ENCODE data around the gene SPAG6. TPM values are rescaled to one million over a fixed set of nuclear protein-coding genes. Genes with fewer than 3 reads are reported as not detected.

Gene SPAG6
- total RNA-seq, 4 donors from 2014 or later: 0.29 to 3.9 (median 0.49) TPM; not detected in 1

GRCh38 chr10:22333167-22333974 is 11.9 kb upstream of the SPAG6 start:
- Histone ChIP-seq H3K27me3 (peaks cover 39 to 44% of the 10 kb centered on the region in 2 donors), H3K27ac (no peak overlapping the region), H3K36me3 (no peaks in the 10 kb centered on the region), H3K4me1 (peaks cover 0 to 18% of the 10 kb centered on the region in 2 donors), H3K9me3 (no peaks in the 10 kb centered on the region), H3K4me3 (no peak overlapping the region)
- no peak for DNase-seq
- TF ChIP-seq, protein P1, sequence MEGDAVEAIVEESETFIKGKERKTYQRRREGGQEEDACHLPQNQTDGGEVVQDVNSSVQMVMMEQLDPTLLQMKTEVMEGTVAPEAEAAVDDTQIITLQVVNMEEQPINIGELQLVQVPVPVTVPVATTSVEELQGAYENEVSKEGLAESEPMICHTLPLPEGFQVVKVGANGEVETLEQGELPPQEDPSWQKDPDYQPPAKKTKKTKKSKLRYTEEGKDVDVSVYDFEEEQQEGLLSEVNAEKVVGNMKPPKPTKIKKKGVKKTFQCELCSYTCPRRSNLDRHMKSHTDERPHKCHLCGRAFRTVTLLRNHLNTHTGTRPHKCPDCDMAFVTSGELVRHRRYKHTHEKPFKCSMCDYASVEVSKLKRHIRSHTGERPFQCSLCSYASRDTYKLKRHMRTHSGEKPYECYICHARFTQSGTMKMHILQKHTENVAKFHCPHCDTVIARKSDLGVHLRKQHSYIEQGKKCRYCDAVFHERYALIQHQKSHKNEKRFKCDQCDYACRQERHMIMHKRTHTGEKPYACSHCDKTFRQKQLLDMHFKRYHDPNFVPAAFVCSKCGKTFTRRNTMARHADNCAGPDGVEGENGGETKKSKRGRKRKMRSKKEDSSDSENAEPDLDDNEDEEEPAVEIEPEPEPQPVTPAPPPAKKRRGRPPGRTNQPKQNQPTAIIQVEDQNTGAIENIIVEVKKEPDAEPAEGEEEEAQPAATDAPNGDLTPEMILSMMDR (IDR thresholded peaks at IDR 0.05): no peak
- TF ChIP-seq POLR2A (IDR thresholded peaks at IDR 0.05): no peak
- intact Hi-C loops (cut with DNase I; ENCODE audit: low total_unique reads): no loop called here

GRCh38 chr10:22333975-22334282 is 11.4 kb upstream of the SPAG6 start:
- Histone ChIP-seq H3K4me3 (no peak overlapping the region), H3K36me3 (no peaks in the 10 kb centered on the region), H3K27ac (no peak overlapping the region), H3K27me3 (peaks cover 45 to 49% of the 10 kb centered on the region in 2 donors), H3K9me3 (no peaks in the 10 kb centered on the region), H3K4me1 (peaks cover 0 to 18% of the 10 kb centered on the region in 2 donors)
- no peak for TF ChIP-seq POLR2A (IDR thresholded peaks at IDR 0.05)
- TF ChIP-seq, protein P1 (IDR thresholded peaks at IDR 0.05): no peak
- intact Hi-C loops (cut with DNase I; ENCODE audit: low total_unique reads): no loop called here
- DNase-seq: no peak

DNA sequence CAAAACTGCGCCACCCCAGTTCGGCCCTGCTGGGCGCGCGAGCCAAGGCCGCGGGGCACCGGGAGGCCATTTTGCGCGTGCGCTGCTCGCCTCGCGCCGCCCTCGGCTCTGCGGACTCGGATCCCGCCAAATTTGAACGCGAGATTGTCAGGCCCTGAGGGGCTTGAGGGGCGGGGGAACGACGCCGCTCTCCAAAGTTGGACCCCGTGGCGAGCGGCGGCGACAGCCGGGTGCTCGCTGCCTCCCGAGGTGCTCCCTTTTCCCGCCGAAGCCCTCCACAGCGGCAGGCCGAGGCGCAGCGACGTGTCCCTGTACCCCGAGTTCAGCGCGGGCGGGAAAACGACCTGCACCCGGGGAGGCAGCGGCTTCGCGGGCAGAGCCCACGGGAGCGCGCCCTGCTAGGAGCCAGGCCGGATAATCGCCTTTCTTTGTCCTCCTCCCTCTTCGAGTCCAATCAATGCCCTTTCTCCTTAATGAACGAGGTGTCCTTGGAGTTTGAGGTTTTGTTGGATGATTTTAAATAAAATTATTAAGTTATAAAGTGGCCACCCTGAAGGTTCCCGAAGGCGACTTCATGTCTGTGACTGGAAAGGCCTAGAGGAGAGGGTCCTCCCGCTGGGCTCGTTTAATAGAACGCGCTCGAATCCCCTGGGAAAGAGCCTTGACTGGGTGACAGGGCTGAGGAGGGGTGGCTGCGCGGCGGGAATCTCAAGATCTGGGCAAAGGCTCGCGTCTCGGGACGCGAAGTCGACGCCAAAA is 10.7 kb upstream of the SPAG6 start:
- intact Hi-C loops (cut with DNase I; ENCODE audit: low total_unique reads): no loop called here
- Histone ChIP-seq H3K36me3 (no peaks in the 10 kb centered on the region), H3K4me1 (peaks cover under 1 to 18% of the 10 kb centered on the region in 2 donors), H3K4me3 (peak overlapping the region; percentile 13 to 29), H3K27me3 (peaks cover 48 to 55% of the 10 kb centered on the region in 2 donors), H3K9me3 (no peaks in the 10 kb centered on the region), H3K27ac (no peak overlapping the region)
- no peak for TF ChIP-seq POLR2A (IDR thresholded peaks at IDR 0.05)
- TF ChIP-seq, protein P1 (IDR thresholded peaks at IDR 0.05): no peak
- DNase-seq: no peak

DNA sequence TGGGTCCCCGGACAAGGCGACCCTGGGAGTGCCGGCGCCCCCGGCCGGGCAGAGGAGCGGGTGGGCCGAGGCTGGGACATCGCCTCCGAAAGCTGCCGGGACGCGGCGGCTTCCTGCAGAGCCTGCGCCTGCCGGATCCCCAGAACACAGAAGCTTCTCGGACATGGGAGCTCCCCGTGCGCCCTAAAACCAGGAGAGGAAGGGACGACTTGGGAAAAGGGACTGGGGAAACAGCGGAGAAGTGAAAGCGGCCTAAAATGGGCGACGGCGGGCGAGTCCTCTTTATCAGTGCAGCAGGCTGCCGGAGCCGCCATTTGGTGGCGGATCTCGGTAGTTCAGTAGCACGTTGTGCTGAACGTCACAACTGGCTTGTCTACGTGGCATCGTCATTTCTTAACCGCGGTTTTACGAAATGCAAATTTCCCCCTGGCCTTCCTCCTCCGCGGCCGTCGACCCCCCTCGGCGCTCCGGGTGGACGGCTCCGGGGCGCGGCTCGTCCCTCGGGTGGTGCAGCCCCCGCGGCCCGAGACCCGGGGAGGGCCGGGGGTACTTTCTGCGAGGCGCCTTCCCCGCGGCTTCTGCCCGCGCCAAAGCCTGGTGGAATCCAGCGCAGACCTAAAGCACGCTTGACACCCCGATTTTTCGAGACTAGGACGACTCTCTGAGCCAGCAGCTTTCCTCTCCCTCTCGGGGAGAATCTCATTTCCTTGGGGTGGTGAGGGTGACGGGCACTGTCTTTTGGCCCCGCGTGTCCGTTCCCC is 9.9 kb upstream of the SPAG6 start:
- DNase-seq: peak; percentile 31 to 35
- intact Hi-C loops (cut with DNase I; ENCODE audit: low total_unique reads): no loop called here
- Histone ChIP-seq H3K36me3 (no peaks in the 10 kb centered on the region), H3K4me1 (peaks cover 4 to 18% of the 10 kb centered on the region in 2 donors), H3K27ac (no peak overlapping the region), H3K9me3 (no peaks in the 10 kb centered on the region), H3K4me3 (peak overlapping the region; percentile 13 to 29), H3K27me3 (peaks cover 48 to 55% of the 10 kb centered on the region in 2 donors)
- no peak for TF ChIP-seq POLR2A (IDR thresholded peaks at IDR 0.05)
- TF ChIP-seq, protein P1 (IDR thresholded peaks at IDR 0.05): peak in 1 of 4 experiments; percentile 35

Measured in uterus (tissue), 4 donors.